ENCODE data around the gene CD68.
"Not testable (repeated sequence)": the region's sequence is repeated elsewhere in the genome, so short reads cannot be mapped to it uniquely, and the experiment has no call there.

Gene CD68

GRCh38 chr17:7580604-7581575 is 1.5 kb downstream of the CD68 start:
- no peak for DNase-seq (ENCODE audit: low spot score)

GRCh38 chr17:7582396-7583252 is 3.2 kb downstream of the CD68 start:
- DNase-seq (ENCODE audit: low spot score), result no peak

- DNase-seq (ENCODE audit: low spot score), result peak; percentile 98
These were observed 4.0 kb downstream of the CD68 start, which contains the start of gene MPDU1 for GRCh38 chr17:7583253-7584109. TSS of gene MPDU1 (plus strand) at chr17:7583852. CDS start at chr17:7583863, 11 bp downstream.

GRCh38 chr17:7586673-7587419 is 7.4 kb downstream of the CD68 start:
- DNase-seq (ENCODE audit: low spot score), result no peak

- DNase-seq (ENCODE audit: low spot score), result no peak
These were observed 8.1 kb downstream of the CD68 start for GRCh38 chr17:7587420-7588151.

GRCh38 chr17:7588553-7589203 is 9.2 kb downstream of the CD68 start:
- DNase-seq (ENCODE audit: low spot score), result no peak

- DNase-seq (ENCODE audit: low spot score), result peak; percentile 87
These were observed 9.9 kb downstream of the CD68 start for GRCh38 chr17:7589204-7589868.

GRCh38 chr17:7589891-7590691 is 10.7 kb downstream of the CD68 start, which contains the start of gene SOX15:
TSS of gene SOX15 (minus strand) at chr17:7590094. CDS start at chr17:7589676, 418 bp downstream.
- no peak for DNase-seq (ENCODE audit: low spot score)

- DNase-seq (ENCODE audit: low spot score), result no peak
These were observed 11.3 kb downstream of the CD68 start for GRCh38 chr17:7590743-7591142.

- DNase-seq (ENCODE audit: low spot score), result no peak
These were observed 12.2 kb downstream of the CD68 start for GRCh38 chr17:7591596-7591995.

GRCh38 chr17:7592422-7593021 is 13.1 kb downstream of the CD68 start:
- no peak for DNase-seq (ENCODE audit: low spot score)

- DNase-seq (ENCODE audit: low spot score), result no peak
These were observed 13.9 kb downstream of the CD68 start for GRCh38 chr17:7593296-7593695.

GRCh38 chr17:7597561-7597960 is 18.1 kb downstream of the CD68 start:
- not testable (repeated sequence) for DNase-seq (ENCODE audit: low spot score)

- DNase-seq (ENCODE audit: low spot score), result no peak
These were observed 26.8 kb downstream of the CD68 start for GRCh38 chr17:7606280-7606679.

- DNase-seq (ENCODE audit: low spot score), result no peak
These were observed 31.2 kb downstream of the CD68 start for GRCh38 chr17:7610641-7611040.

GRCh38 chr17:7611635-7612293 is 32.3 kb downstream of the CD68 start:
- DNase-seq (ENCODE audit: low spot score), result no peak

- DNase-seq (ENCODE audit: low spot score), result no peak
These were observed 32.8 kb downstream of the CD68 start for GRCh38 chr17:7612294-7612640.
